ENCODE data around the gene PHF13.

Gene PHF13

GRCh38 chr1:6574025-6574620, 39.4 kb upstream of the PHF13 start:
- TF ChIP-seq MYC (IDR thresholded peaks at IDR 0.05; ENCODE audit: low read depth, low read length) (no peak), MAX (IDR thresholded peaks at IDR 0.05; ENCODE audit: low read depth, low read length) (no peak), POLR2A (IDR thresholded peaks at IDR 0.05; ENCODE audit: extremely low read depth, insufficient read length) (no peak), CTCF (IDR thresholded peaks at IDR 0.05; ENCODE audit: low read depth, low read length) (no peak)
- H3K4me3 ChIP-seq (ENCODE audit: low read depth, low read length) = no peak overlapping the region
- DNase-seq (ENCODE audit: low read depth) = no peak

GRCh38 chr1:6574818-6575217, 38.7 kb upstream of the PHF13 start:
- no peak overlapping the region for H3K4me3 ChIP-seq (ENCODE audit: low read depth, low read length)
- DNase-seq (ENCODE audit: low read depth) = no peak
- TF ChIP-seq CTCF (IDR thresholded peaks at IDR 0.05; ENCODE audit: low read depth, low read length) = no peak
- no peak for TF ChIP-seq MYC (IDR thresholded peaks at IDR 0.05; ENCODE audit: low read depth, low read length)
- TF ChIP-seq POLR2A (IDR thresholded peaks at IDR 0.05; ENCODE audit: extremely low read depth, insufficient read length) = no peak
- no peak for TF ChIP-seq MAX (IDR thresholded peaks at IDR 0.05; ENCODE audit: low read depth, low read length)

GRCh38 chr1:6577831-6578525, 35.6 kb upstream of the PHF13 start:
- DNase-seq (ENCODE audit: low read depth) = peak; percentile 65
- TF ChIP-seq POLR2A (IDR thresholded peaks at IDR 0.05; ENCODE audit: extremely low read depth, insufficient read length) = no peak
- no peak for TF ChIP-seq MYC (IDR thresholded peaks at IDR 0.05; ENCODE audit: low read depth, low read length)
- no peak for TF ChIP-seq CTCF (IDR thresholded peaks at IDR 0.05; ENCODE audit: low read depth, low read length)
- TF ChIP-seq MAX (IDR thresholded peaks at IDR 0.05; ENCODE audit: low read depth, low read length) = no peak
- no peak overlapping the region for H3K4me3 ChIP-seq (ENCODE audit: low read depth, low read length)

- no peak overlapping the region for H3K4me3 ChIP-seq (ENCODE audit: low read depth, low read length)
- DNase-seq (ENCODE audit: low read depth) = no peak
- no peak for TF ChIP-seq CTCF (IDR thresholded peaks at IDR 0.05; ENCODE audit: low read depth, low read length)
- TF ChIP-seq POLR2A (IDR thresholded peaks at IDR 0.05; ENCODE audit: extremely low read depth, insufficient read length) = no peak
- TF ChIP-seq MYC (IDR thresholded peaks at IDR 0.05; ENCODE audit: low read depth, low read length) = no peak
- no peak for TF ChIP-seq MAX (IDR thresholded peaks at IDR 0.05; ENCODE audit: low read depth, low read length)
Observed at GRCh38 chr1:6578624-6579373, 34.7 kb upstream of the PHF13 start.

- peak within 1 kb of the TSS; percentile 83 for H3K4me3 ChIP-seq (ENCODE audit: low read depth, low read length)
- TF ChIP-seq POLR2A (IDR thresholded peaks at IDR 0.05; ENCODE audit: extremely low read depth, insufficient read length) (peak; percentile 97), MYC (IDR thresholded peaks at IDR 0.05; ENCODE audit: low read depth, low read length) (peak; percentile 66), MAX (IDR thresholded peaks at IDR 0.05; ENCODE audit: low read depth, low read length) (no peak; the same call in 1 of the 2 replicates)
- peak; percentile 97 for DNase-seq (ENCODE audit: low read depth)
Observed at GRCh38 chr1:6579374-6580118, 34.0 kb upstream of the PHF13 start, which contains the start of gene ZBTB48. Gene ZBTB48, plus strand, starts transcription at chr1:6579994. Its CDS starts 616 bp downstream, at chr1:6580610.
